GM18526 (cell line): ENCODE results near the gene SPON1.

Source experiments
- POLR2A ChIP-seq: IDR thresholded peaks from 3 replicates; pipeline ENCODE4 v1.6.1; 2011; ENCODE audit not compliant: insufficient read length; ENCODE audit errors: extremely low read depth

The SPON1 gene

DNA sequence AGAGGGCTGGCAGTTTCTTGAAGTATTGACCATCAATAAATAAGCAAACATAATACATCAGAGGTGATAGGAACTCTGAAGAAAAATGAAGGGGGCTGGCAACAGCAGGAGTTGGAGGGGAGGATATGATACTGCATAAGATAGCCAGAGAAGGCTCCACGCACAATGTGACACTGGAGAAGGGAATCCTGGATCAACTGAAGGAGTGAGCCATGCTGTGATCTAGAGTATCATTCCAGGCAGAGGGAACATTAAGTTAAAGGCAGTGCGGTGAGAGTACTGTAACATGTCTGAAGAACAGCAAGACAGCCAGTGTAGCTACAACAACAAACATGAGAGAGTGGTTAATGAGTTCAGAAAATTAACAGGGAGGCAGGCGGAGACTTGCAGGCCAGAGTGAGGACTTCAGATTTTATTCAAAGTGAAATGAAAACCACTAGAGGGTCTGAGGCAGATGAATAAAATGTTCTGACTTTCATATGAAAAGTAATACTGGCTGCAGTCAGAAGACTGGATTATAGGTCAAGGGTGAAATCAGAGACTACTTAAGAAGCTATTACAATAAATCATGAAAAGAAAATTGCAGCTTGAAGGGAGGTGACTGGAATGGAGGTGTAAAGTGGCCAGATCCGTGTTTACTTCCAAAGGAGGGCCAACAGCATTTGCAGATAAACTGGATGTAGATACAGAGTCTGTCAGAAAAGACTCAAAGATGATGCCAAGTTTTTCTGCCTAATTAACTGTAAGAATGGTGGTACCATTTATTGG is 347.1 kb downstream of the SPON1 start:
- TF ChIP-seq POLR2A, result no peak

DNA sequence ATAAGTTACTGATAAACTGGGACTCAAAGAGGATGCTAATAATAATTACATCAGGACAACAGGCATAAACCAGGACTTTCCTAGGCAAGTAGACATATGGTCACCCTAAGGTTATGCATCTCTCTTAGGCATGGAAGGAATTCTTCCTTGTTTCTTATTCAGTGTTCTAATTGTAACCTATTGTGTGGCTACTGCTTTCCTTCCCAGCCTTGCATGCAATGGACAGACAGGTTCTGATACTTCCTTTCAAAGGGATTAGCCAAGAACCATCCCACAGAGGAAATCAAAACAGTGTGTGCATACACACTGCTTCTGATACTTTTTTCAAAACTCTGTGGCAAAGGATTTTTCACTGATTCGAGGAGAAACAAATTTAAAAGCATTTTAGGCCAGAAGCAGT is 348.2 kb downstream of the SPON1 start:
- TF ChIP-seq POLR2A, result no peak

DNA sequence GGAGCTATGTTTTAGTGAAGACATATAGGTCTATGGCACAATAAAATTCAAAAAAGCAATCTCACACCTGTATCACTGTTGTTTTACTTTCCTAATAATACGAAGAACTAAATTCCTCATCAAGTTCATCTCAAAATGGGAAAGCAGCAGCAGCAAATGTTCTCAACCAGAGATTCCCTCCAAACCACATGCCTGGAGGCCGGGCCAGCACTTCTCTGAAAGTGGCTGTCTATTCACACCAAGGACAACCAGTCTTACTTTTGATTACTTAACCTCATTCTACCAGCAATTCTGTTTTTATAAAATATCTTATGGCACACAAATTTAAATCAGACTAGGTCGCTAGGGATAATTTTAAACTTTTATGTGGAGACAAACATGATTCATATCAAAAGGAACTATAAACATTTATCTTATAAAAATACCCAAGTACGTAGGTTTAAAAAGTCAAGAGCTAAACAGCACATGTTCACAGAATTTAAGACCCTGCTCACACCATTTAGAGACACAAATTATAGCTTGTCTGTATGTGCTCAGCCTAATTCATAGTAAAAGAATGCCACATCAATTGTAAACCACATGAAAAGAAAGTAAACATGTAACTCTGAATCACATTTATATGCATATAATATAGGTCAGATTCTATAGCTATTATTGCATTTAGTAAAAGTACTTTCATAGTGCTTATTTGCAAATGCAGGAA is 350.4 kb downstream of the SPON1 start:
- no peak for TF ChIP-seq POLR2A

DNA sequence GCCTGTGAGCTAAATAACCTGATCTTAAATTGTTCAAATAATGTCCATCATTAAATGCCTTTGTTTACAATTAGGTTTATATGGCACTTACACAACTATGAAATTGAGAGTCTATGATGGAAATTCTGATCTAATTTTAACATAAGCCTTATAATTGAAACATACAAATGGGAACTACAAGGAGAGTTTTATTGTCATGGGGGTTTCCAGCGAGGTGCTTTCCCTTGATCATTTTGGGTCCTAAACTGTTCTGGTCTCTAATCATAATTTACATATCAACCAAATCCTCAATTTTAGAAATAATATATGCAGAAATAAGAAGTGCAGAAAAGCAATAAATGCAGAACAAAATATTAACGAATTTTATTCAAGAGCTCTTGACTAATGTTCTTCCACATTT is 351.6 kb downstream of the SPON1 start:
- TF ChIP-seq POLR2A, result no peak

DNA sequence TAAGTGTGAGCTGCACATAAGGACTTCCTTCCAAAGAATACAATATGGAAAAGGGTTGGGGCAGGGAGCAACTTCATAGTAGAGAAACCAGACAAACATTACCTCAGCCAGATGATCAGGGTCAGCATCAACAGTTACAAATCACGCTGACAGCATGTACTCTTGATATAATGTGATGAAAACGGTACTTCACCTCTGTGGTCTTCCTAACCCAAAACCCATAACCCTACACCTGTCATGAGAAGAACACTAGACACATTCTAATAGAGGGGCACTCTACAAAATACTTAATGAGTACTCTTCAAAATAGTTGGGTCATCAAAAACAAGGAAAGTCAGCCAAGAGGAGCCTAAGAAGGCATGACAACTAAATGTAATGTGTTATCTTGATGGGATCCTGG is 352.6 kb downstream of the SPON1 start:
- no peak for TF ChIP-seq POLR2A
